HG02870 (cell line): Measurements from ENCODE around the gene SLC41A1.
"Not testable (repeated sequence)": the region's sequence is repeated elsewhere in the genome, so short reads cannot be mapped to it uniquely, and the experiment has no call there.

Experiments used
- ATAC-seq: cut with Tn5 transposase; IDR thresholded peaks from one replicate; pipeline ENCODE4 v1.9.1; 2021; ENCODE audit warnings: mild to moderate bottlenecking, moderate library complexity; ENCODE audit not compliant: unreplicated experiment

Gene SLC41A1

DNA sequence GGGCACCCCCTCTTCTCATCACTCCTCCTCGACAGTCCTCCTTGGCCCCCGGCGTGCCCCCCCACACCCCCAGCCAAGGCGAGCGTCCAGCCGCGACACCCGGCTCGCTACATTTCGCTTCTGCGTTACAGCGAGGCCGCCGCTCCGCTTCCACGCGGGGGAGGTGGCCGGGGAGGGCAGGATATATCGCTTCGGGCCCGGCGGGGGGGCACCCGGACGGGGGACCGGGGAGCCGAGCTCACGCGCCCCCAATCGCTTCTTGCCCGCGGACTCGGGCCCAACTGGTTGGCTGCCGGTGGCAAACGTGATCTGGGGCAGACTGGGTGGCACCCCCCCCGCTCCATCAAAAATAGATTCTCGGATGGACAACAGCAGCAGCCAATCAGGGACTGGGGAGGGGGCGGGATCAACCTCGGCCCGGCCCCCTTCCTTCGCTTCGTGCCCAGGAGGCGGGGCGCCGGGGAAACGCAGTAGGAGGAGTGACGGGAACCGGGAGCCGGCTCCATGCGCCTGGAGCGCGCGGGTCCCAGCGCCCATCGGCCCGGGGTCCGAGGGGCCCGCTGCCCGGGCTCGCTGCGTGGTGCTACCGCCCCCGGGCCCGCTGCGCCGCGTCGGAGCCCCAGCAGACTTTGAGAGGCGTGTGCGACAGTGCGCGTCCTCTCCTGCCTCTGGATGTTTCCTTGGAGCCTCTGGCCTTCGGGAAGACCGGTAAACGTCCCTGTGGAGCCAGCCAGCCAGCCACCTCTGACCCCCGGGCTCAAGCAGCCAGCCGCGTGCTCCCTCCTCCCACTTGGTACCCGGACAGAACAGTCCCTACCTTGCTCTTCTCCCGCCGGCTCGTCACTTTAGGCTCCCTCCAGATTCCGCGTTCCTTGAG, at the start of gene SLC41A1:
Gene SLC41A1, minus strand, starts transcription at position 321 of the 877 bp plus-strand sequence. CDS start 2,757 bp downstream, outside the sequence.
- peak; percentile 75 for ATAC-seq

DNA sequence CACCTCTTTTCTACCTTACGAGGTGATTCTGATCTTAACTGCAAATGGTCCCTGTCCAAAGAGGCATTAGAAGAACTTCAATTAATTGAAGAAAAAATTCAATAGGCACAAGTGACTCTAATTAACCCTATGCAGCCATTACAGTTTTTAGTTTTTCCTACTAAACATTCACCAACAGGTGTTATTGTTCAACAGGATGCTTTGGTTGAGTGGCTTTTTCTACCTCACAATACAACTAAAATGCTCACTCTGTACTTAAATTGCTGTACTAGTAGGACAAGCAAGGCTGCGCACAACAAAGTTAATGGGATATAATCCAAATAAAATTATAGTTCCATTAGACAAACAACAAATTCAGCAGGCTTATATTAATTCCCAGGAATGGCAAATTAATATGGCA, 48.5 kb upstream of the SLC41A1 start:
- ATAC-seq, result no peak

DNA sequence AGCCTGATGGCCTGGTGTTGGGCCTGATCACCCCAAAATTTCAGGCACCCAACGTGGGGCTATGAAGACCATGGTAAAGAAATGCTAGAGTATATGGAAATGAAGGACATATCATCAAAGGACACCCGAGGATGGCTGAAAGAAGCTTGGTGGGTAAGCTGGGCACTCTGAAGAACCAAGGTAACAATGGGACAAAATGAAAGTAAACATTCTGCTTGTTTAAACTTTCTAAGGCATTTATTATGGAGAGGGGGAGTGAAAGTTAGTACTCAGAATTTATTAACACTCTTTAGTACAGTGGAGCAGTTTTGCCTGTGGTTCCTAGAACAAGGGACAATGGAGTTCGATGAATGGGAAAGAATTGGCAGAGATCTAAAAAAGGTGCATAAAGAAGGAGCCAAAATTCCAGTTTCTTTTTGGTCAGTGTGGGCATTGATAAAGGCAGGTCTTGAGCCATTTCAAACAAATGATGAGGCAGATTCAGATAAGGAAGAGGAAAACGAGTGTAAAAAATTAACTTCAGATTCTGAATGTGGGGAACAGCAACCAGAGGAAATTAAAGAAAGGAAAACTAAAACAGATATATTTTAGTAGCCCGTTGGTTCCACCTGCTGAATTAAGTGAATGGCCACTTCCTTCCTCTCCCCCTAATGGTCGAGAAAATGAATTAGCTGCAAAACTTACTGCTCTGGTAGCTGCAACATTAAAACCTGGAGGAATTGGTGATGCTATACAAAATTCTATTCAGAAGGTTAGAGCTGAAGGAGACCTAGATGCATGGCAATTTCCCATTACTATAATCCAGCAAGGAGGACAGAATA, 45.4 kb upstream of the SLC41A1 start:
- no peak for ATAC-seq

DNA sequence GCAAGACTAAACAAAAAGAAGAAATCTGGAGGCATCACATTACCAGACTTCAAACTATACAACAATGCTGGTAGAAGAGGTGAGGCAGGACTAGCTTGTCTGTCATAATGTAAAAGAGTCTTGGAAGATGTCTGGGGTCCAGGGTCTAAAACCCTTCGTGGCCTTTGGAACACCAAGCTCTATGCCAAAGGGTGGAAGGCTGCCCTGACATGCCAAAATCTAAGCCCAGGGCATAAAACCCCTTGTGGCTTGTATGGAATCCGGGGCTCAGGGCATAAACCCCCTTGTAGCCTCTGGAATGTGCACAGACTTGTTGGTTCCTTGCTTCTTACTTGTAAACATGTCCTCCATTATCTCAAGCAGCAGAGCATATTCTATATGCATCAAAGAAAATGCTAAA, 44.5 kb upstream of the SLC41A1 start:
- not testable (repeated sequence) for ATAC-seq

DNA sequence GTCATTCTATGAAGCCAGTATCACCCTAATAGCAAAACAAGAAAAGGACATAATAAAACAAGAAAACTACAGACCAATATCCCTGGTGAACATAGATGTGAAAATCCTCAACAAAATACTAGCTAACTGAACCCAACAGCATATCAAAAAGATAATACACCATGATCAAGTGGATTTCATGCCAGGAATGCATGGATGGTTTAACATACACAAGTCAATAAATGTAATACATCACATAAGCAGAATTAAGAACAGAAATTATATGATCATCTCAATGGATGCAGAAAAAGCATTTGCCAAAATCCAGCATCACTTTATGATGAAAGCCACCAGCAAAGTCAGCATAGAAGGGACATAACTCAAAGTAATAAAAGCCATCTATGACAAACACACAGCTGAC, 43.4 kb upstream of the SLC41A1 start:
- ATAC-seq, result no peak

DNA sequence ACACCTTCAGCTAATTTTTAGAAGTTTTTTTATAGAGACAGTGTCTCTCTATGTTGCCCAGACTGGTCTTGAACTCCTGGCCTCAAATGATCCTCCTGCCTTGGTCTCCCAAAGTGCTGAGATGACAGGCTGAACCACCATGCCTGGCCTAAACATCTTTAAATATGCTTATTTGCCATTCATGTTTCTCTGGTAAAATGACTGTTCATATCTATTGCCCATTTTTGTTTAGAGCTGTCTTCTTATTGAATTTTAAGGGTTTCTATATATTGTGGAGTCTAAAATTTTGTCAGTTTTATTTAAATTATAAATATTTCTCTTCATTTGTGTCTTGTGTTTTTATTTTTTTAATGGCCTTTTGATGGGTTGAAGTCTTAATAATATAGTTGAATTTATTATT, 40.0 kb upstream of the SLC41A1 start:
- no peak for ATAC-seq

DNA sequence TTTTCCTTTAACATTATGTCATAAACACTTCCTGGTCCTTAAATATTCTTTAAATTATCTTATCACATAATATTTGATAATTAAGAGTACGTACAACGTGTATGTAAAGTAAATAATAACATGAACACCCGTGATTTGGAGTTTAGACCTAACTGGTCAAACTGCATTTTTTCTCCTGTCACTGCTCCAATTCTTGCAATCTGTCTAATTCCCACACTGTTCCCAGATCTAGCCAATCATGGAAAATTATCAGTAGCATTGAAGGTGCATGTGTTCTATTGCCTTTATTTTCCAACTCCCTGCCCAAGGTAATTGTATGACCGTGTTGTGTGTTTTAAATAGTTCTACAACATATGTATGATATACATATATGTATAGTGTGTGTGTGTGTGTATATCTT, 39.0 kb upstream of the SLC41A1 start:
- no peak for ATAC-seq

DNA sequence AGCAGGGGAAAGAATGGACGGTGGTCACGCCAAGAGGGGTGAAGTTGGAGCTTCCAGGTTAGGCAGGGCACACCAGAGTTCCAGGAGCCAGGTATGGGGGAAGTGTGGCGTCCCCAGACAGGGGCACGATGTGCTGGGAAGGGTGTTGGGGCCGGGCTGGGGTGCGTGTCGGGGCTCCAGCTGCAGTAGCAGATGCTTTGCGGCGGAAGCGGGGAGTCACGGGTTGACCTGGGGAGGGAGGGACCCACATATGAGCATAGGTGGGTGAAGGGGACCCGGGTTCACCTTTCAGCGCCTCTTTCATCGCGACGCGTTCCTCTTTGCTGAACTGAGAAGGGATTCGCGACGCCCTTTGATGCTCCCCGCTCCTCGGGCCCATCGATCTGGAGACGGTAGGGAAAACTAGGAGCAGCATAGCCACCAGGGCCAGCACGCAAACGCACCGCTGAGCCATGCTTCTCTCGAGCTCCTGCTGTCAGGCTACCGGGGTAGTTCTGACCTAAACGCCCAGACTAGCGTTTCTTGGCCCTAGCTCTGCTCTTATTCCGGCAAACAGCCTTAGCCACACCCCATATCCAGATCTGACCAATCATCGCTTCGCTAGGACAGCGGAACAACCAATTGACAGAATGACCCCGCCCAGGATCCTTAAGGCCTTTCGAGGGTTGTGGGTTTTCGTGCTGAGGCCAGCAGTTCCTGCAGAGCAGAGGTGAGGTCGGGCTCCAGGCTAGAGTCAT, 36.8 kb upstream of the SLC41A1 start, which contains the start of gene PM20D1:
Gene PM20D1, minus strand, starts transcription at position 514 of the 737 bp plus-strand sequence. Its CDS starts 60 bp downstream, at position 454.
- peak; percentile 96 for ATAC-seq

DNA sequence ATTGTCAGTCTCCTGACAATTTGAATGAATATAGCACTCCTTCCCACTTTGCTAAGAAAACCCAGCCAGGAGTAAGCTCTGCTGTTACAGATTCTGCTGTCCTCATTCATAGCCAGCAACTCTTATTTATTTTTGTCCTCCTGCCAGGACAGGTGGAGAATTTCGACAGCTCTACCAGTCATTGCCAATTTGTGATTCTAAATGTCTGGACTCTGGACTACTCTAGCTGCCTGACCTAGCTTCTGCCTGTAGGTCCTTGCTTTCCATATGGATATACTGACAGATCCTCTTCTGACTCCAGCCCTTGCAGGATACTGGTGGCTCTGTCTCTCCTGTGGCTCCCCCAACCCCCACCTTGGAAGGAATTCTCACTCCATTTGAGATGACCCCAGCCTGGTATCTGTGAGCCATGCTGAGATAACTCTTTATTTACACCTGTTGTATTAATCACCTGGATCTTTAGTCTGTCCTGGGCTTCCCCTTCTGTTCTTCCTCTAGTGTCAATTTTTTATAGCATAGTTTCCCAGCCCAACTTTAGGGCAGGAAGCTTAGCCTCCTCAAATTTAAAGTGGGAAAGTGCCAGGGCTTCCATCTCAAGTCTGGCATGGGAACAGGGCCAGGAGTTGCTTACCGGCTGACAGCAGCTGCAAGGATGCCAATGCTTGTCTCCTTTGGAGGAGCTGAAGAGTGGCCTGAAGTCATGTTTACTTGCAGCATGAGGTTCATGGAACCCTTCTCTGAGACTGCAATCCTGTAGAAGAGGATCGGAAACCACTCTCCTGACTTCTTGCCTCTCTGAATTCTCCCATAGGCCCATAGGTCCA, 30.2 kb upstream of the SLC41A1 start:
- ATAC-seq, result no peak

DNA sequence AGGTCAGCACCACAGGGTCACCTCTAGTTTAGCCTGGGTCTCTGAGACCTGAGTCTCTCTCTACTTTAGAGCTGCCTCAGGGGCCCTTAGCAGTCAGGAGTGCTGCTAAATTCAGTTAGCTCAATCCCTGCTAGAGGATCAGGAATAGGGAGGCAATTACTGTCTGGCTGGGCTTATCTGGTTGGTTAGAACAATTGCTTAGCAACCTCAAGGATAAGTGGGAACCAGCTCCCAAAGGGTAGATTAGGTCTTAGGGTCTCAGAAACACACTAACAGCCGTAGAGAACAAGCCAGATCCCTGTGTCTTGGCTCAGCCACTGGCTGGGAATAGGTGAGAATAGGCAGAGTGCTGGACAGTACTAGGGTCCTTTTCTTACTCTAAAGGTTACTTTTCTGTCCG, 29.2 kb upstream of the SLC41A1 start:
- no peak for ATAC-seq

DNA sequence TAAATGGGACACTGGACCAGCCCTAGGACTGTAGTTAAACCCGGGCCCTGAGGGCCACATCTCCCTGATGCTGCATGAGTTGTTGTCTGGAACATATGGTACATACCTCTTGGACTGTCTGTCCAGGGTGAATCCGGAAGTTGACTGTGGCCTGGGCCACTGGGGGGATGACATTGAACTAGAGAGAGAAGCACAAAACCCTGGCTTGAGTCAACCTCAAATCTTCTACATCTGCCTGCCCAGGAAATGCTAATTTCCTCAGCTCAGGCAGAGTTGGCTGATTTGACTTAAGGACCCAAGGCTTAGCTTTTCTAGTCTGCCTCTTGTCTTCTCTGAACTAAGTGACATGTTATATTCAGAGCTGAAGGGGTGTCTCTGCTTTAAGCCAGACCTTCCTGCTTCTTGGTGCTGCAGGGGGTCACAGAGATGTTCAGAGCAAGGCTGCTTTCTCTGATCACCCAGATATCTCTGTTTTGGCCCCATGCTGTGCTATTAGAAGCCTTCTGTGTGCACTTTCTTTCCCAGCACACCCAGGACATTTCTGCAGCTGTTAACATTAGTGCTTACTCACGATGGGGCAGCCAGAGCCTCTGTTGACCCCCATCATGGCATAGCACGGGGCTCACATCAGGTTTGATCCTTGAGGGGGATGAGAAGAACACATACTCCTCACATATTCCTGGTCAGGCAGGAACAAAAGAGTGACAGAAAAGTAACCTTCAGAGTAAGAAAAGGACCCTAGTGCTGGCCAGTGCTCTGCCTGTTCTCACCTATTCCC, 27.3 kb upstream of the SLC41A1 start:
- ATAC-seq, result no peak

DNA sequence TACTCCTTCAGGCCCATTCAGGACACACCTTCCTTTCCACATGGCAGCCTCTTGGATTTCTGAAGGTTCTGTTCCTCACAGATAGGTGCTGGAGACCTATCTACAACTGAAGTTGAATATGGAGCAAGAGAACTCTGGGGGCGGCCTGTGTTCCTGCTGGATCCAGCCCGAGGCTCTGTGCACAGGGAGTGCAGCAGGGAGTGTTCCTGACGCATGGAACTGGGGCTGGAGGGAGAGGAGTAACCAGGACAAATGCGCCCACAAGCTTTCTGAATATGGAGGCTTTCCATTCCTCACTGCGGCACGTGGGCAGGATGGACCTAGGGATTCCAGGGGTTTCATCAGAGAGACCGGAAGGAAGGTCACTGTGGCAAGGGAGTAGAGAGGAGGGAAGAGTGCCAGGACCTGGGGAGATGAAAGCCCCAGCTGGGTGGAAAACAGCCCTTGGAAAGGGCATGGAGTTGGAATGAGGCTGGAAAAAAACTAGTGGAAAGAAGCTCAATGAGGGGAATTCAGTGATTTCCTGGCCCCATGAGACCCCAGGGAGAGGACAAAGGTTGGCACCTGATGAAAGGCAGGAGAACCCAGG, 24.5 kb upstream of the SLC41A1 start:
- ATAC-seq, result no peak

DNA sequence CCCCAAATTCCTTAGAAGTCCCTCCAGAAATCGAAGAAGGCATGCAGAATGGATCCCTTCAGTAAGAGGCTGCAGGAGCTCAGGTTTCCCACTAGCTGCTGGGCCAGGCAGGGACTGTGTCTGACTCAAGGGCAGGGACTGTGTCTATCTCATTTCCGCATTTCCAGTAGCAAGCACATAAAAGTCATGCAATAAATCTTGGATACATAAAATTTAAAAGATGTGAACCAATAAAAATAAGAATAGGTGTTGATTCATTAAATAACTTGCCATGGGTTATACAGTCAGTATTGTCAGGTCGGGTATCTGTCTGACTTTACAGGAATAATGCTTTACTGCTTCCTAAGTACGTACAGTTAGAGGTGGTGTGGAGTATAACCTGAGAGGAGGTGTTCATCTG, 21.8 kb upstream of the SLC41A1 start:
- ATAC-seq, result no peak

DNA sequence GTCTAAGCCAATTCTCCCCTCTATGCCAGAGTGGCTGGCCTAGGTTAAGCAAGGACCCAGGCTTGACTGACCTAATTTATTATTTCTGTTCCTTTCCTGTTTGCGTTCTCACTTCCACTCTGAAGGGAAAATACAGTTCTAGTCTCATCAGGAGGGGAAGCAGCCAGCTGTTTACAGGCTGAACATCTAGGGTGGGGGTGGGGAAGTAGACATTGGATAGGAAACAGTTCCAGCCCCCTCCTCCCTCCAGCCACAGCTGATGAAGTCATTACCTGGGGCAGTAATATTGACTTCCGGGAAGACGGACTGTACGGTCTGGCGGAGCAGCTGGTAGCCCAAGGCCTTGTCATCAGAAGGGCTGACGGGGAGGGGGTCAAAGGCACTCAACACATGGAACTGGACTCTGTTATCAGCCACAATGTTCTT, 19.3 kb upstream of the SLC41A1 start:
- no peak for ATAC-seq

DNA sequence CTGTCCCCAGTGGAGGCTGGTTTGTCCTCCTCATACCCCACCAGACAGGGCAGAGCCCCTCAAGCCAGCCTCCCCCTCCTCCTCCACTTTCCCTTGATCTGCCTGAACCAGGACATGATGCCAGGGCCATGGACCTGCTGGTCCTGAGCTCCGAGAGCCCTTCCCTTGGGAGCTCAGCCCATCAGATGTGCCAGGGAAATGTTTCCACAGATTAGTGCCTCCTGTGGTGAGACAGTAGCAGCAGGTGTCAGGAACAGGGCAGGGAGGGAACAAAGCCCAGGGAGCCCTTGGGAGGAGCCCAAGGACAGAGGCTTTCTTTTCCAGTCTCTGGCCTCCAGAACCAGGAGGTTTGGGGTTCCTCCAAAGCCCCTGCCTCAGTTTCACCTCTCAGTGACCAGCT, 14.6 kb upstream of the SLC41A1 start:
- no peak for ATAC-seq

DNA sequence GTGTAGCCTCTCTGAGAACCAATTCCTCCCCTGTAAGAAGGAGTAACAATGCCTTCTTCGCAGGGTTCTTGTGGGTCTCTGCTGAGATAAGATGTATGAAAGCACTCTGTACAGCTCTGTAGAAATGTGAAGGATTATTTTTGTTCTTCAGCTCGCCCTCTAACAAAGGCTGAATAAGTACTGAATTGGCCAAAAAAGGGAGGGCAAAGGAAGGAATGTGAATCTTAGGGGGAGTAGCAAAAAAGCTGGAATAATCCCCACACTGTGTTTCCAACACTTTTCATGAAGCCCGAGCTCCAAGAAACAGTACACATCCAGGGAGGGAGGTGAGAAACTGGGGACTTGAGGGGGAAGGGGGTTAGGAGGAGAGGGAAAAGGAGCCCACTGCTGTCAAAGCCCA, 14.0 kb upstream of the SLC41A1 start:
- no peak for ATAC-seq

DNA sequence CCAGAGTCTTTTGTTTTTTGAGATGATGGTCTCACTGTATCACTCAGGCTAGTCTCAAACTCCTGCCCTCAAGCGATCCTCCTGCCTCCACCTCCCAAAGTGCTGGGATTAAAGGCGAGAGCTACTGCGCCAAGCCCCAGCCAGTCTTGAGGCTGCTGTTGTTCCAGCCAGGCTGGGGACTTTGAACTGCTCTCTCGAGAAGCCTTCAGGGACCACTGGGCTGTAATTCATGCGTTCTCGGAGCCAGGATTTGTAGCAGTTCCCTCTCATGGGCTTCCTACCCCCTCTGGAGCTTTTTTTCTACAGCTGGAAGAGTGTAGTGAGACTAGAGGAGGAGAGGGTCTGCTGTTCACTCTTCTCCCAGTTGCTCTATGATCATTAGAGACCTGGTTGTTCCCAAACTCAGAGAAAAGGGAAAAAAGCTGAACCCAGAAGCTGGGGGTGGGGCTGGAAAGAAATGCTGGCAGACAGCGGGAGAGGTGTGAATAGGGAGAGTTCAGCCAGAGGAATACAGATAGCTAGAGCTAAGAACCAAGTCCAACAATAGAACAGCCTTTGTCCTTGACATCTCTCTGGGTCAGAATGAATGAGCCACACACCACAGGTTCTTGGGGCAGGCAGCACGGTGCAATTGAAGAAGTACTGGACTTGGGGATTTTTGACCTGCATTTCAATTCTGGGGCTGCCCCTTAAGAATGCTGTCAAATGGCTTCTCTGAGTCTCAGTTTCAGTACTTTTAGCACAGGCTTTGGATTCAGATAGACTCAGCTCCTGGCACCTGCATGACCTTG, 13.2 kb upstream of the SLC41A1 start:
- no peak for ATAC-seq

DNA sequence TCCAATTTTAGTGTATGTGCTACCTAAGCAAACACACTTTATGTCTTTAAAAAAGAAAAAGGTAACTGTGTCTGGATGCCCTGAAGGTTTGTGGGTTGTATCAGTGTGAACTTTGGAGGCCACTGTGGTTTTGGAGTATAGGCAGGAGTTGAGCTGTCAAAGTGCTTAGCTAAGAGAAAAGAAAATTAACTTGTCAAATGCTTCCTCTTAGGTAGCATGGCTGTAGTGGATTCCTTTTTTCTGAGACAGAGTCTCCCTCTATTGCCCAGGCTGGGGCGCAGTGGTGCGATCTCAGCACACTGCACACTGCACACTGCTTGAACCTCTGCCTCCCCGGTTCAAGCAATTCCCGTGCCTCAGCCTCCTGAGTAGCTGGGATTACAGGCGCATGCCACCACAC, 11.2 kb upstream of the SLC41A1 start:
- no peak for ATAC-seq
